Endometrial microvascular endothelial cells (primary cell): ENCODE data around the gene LHFPL2. TPM values are rescaled to one million over a fixed set of nuclear protein-coding genes. Genes with fewer than 3 reads are reported as not detected.

Experiments used
- in situ Hi-C: cut with HindIII; loops from 2 replicates; pipeline ENCODE4 v1.10.0; 2017; ENCODE audit warnings: low sequenced_read_pairs, low pct_unique_long_range_greater_than_20kb; ENCODE audit errors: inconsistent ontology term
- total RNA-seq: library from RNA; depleted of rRNA; stranded (reverse); fragments of >200 nt; gene quantifications from one replicate; pipeline ENCODE4 v1.2.3, GENCODE V29; 2015; ENCODE audit errors: inconsistent ontology term

The LHFPL2 gene
- total RNA-seq, 1 donor from 2014 or later, result 31.5 TPM

DNA sequence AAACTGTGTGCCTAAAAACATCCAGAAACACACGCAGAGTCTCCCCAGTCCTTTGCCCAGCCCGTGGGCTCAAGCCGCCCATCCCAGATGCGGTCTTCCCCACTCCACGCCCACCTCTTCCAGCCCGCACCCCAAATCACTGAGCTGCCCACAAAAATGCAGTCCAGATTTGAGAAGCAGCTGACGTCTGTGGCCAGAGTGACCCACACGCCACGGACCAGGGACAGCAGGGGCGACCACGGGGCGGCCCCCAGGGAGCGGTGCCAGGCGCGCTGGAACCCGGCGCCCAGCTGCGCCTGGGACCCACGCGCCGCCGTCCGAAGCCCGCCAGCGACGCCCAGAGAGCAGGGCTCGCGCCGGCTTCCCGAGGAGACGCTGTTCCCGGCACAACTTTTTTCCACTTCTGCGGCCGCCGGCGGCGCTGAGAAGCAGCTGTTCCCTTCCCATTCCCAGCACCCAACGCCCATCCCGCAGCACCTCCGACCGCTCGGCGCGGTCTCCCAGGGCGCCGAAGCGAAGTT is 674 bp downstream of the LHFPL2 start:
- in situ Hi-C loops, result loop anchor here (25.0 kb wide), 1 partner anchor 314 kb away; no protein-coding TSS in a partner anchor

DNA sequence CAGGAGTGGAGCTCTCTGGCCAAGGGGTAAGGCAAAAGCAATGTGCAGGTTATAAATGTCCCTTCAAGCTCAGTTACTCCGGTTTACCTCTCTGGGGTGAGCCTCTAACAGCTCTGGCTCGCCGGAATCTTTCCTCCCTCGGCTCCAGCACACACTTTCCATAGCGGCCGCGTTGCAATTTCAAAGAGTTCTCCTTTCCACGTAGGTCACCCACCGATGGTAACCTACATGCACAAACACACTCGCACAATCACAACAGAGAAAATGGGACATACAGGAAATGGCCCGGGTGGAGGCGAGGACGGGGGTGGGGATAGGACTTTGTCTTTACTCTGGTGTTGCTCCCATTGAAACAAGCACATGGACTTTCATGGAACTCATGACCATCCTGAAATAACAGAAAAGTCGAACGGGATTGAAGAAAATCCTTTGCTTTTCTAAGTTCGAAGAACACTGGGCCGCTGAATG is 1.2 kb downstream of the LHFPL2 start:
- in situ Hi-C loops, result loop anchor here (25.0 kb wide), 1 partner anchor 315 kb away; no protein-coding TSS in a partner anchor

DNA sequence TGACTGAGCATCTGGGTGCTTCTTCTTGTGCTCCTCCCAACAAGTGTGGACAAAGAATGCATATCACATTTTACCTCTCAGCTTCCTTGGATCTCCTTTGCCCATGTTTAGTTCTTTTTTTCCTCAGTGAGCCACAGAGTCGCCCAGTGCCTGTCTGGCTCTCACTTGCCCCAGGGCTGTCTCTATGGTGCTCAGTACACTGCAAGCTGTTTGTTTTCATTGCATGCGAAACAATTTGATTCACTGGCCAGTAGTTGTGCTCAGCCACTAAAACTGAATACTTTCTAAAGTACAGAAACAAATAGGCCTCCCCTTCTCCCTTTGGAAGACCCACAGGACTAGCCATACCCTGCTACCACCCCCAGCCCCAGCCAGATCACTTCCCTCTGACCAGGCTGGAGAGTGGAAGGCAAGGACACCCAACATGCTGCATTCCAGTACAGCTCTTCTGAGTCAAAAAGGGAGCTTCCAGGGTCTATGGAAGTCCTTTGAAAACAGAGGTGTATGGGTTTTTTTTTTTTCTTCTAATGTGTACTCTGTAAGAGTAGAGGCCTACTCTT is 3.8 kb downstream of the LHFPL2 start:
- in situ Hi-C loops, result loop anchor here (25.0 kb wide), 1 partner anchor 317 kb away; no protein-coding TSS in a partner anchor

DNA sequence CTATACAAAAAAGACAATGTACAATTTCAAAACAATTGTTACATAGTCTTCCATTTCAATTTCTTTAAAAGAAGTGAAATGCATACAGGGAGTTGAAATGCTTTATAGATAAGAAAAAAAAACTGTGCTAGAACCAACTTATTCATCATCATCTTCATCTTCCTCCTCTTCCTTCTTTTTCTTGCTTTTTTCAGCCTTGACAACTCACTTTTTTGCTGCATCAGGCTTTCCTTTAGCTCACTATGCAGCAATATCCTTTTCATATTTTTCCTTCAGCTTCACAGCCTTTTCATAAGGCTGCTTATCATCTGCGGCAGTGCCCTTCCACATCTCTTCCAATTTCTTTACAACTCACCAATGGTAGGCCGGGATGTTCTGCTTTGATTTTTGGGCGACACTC is 4.4 kb downstream of the LHFPL2 start:
- in situ Hi-C loops, result loop anchor here (25.0 kb wide), 1 partner anchor 318 kb away; no protein-coding TSS in a partner anchor

DNA sequence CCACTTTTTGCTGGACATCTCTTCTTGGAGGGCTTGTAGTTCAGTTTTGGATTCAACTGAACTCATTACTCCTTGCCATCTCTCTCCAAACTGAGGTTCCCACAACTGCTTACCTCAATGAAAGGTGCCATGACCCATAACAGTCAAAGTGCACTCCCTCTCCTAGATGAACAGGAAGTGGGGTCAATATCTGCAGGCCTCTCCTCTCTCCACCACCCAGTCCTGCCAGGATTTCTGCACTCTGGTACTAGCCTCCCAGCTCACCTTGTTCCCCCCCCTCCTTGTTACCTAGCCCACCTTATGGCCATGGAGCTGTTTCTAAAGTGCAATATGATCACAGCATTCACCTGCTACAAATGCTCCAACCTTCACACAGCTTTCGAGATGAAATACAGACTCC is 5.9 kb downstream of the LHFPL2 start:
- in situ Hi-C loops, result loop anchor here (25.0 kb wide), 1 partner anchor 320 kb away; no protein-coding TSS in a partner anchor

DNA sequence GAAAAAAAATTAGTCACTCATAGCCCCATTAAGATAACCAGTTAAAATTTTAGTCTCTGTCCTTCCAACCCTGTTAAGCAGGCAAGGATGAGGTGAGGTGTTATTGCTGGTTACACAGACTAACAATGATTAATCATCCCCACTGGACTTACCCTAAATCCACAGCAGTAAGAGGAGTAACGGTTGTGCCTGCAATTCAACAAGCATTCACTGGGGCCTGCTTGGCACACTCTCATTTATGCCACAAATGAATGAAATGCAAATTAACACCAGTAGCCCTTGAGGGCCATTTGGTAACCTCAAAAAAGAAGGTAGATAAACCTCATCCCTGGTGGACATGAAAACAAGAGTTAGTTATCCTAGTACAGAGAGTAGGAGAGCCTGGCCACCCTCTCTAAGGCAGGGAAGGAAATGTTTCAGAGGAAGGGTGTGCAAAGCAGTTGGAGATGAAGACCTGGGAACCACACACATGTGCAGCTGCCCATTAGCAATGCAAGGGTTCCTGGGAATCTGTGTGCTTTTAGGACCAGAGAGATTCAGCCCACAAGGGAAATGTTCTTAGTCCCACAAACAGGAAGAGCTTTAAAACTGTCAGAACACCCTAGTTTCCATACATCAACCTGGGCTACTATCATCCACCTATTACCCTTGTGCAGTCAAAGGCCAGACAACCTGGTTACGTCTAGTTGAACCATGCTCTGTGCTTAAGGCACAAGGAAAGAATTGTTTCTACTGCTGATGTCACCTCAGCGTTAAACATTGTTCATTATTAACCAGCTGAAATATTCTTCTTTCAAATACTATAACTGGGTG is 7.7 kb downstream of the LHFPL2 start:
- in situ Hi-C loops, result loop anchor here (25.0 kb wide), 1 partner anchor 321 kb away; no protein-coding TSS in a partner anchor

DNA sequence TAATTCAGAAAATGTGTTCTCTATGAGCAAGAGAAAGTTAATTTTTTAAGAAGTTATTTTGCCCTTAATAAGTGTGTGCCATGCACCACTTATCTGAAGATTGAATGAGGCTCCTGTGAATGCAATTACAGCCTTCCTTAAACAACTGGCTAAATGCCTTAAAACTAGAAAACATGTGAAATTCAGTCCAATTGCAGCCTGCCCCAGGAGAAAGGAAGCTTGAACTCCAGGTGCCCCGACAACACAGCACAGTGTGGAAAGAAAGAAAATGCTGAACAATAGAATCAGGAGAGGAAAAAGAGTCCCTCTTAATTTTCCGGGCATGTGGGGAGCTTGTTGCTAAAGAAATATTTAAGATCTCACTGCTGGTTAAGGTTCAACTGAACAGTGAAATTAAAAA is 8.8 kb downstream of the LHFPL2 start:
- in situ Hi-C loops, result loop anchor here (5.0 to 25.0 kb wide), 2 partner anchors 97 to 323 kb away; no protein-coding TSS in a partner anchor

DNA sequence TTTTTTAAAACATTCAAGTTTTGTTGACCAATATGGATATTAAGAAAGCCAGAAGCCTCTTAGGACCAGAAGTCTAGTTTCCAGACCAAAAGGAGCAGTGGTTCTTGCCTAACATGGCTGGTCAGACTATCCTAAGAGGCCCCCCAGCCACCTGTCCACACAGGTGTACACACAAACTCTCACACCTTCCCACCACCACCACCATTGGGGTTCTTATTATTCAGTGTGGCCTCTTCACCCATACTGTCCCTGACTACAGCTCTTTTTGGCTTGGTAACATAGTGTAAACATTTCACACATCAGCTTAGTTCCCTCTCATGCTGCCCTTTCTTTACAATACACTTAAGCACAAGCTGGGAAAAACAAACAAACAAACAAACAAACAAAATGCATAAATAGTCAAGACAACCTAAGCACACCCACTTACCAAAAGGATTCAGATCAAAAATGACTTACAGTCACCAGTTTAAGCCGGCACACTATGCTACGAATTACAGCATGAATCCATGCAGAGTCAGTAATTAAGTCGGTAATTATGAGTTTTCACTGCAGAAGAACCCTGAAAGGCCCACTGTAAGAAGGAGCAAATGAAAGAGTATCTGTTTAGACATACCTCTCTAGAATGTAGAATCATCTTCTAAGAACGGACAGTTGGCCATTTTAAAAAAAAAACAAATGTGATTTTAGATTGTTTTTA is 9.5 kb downstream of the LHFPL2 start:
- in situ Hi-C loops, result loop anchor here (5.0 to 25.0 kb wide), 2 partner anchors 97 to 323 kb away; no protein-coding TSS in a partner anchor

DNA sequence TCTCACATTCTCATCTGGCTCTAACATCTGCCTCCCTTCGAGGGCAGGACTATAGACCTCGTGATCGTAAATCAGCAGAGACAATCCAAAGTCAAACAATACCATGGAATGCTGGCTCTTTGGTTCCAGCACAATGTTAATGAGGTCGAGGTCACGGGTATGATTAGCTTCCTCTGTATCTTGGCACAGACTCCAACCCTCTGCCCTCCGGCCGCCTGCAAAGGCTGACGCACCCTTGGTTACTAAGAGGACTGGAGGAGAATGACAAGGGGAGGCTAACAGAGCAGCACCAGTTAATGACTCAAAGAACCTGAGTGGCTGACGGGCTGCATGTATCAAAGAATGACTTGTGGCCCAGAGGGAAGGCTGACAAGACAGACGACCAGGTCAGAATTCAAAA is 10.1 kb downstream of the LHFPL2 start:
- in situ Hi-C loops, result loop anchor here (5.0 to 25.0 kb wide), 2 partner anchors 96 to 324 kb away; no protein-coding TSS in a partner anchor

DNA sequence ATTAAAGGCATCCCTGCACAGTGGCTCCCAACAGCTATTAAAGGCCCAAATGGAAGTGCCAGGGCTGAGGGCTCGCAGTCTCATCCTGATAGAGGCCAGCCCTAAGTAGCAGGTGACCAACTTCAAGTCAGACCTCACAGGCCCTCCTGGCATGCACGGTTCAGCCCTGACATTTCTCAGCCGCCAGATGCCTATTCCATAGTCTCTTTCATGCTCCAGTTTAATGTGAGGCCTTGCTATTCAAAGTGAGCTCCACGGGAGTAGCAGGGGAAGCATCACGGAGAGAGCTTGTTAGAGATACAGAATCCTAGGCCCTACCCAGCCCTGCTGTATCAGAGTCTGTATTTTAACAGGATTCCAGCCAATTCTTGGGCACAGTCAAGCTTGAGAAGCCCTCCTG is 11.1 kb downstream of the LHFPL2 start:
- in situ Hi-C loops, result loop anchor here (5.0 to 25.0 kb wide), 2 partner anchors 95 to 325 kb away; no protein-coding TSS in a partner anchor

DNA sequence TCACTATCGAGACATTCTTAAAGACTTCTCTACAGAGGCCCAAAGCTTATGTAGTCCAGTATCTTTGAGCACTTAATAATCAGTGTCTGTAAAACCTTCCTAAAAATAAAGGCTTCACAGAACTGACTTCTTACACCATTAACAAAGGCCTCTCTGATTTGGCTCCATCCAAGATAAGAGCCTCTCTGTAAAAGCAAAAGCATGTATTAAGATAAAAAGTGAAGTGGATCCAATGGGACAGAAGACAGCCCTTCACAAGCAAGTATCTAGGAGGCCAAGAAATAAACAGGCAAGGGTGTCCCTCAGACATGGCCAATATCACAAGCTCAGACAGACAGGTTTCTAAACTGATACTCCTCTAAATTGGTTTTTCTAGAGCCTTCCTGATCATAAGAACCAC is 11.9 kb downstream of the LHFPL2 start:
- in situ Hi-C loops, result loop anchor here (5.0 to 25.0 kb wide), 2 partner anchors 94 to 326 kb away; no protein-coding TSS in a partner anchor

DNA sequence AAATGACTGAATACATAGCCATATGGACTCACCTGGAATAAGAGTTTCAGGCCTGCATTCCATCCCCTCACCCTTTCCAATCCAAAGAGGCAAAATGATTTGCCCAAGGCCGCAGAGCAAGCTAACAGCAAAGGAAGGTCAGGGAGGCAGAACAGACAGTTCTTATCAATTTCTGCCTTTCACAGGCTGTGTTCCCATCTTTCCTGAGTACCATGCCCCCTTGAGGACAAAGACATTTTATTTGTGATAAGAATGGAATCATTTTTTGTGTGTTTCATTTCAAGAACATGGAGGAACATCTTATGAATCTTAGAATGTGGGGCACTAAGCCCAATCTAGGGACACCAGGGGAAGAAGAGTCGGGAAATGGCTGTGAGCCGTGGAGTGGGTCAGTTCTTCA is 13.9 kb downstream of the LHFPL2 start:
- in situ Hi-C loops, result loop anchor here (5.0 to 25.0 kb wide), 2 partner anchors 92 to 328 kb away; no protein-coding TSS in a partner anchor

DNA sequence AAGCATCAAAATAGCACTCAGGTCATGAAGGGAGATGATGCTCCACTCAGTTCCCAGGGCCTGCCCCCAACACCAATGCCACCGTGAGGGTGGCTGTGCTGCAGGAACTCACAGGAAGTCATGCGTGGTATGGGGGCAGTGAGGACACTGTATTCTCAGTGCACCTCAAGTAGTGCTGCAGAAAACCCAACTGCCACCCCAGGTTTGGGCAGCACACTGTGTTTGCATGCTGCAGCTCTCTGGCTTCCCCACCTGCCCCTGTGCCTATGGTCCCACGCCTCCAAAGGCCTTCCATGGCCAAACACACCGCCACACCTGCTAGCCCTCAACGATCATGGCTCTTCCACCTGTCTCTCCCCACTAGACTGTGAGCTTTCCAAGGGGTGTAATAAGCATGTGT is 14.3 kb downstream of the LHFPL2 start:
- in situ Hi-C loops, result loop anchor here (25.0 kb wide), 1 partner anchor 328 kb away; no protein-coding TSS in a partner anchor

DNA sequence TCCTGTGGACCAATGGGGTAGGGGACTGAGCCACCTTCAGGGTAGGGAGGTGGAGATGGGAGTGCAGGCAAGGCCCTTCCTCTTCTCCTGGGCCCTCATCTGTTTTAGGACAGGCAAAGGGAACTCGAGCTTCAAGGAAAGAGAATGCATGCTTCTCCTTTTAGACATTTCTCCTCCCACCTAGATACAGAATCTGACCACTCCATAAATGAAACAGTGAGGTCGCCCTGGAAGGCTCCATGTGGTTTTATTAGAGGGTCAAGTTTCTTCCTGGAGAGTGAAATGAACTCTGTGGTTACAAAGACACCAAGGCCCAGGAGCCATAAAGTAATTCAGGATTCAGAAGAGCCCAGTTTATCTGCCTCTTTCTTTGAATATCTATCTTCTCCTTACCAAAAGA is 14.9 kb downstream of the LHFPL2 start:
- in situ Hi-C loops, result loop anchor here (25.0 kb wide), 1 partner anchor 329 kb away; no protein-coding TSS in a partner anchor

DNA sequence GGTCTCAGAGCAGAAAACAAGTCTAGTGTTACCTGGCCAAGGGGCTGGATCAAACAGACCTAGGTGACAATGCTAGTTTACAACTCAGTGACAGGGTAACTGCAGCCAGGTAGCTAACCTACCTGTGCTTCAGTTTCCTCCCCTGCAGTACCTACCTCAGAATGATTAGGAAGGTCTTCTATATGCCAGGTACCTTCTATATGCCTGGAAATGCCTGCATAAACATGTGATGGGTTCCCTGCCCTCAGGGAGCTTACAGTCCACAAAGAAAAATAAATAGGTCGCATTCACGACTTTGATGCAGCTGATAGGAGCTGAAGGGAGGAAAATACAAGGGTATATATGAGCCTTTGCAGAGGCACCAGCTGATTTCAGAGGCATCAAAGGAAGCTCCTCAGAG is 16.1 kb downstream of the LHFPL2 start:
- in situ Hi-C loops, result loop anchor here (25.0 kb wide), 1 partner anchor 330 kb away; no protein-coding TSS in a partner anchor

DNA sequence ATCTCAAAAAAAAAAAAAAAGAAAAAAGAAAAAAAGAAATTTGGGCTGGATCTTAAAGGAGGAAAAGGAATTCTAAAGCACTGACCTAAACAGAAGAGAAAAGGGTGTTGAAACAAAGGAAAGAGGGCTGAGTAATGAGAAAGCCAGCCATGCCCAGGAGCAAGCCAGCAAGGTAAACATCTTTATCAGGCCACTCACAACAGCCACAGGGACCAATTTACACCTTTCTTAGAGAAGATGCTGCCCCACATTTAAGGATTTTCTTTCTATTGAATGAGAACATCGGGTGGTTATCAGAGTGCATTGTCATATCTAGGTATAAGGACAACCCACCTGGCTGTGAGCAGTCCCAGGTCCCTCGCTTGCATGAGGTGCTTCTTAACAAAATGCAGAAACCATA is 16.6 kb downstream of the LHFPL2 start:
- in situ Hi-C loops, result loop anchor here (25.0 kb wide), 1 partner anchor 330 kb away; no protein-coding TSS in a partner anchor

DNA sequence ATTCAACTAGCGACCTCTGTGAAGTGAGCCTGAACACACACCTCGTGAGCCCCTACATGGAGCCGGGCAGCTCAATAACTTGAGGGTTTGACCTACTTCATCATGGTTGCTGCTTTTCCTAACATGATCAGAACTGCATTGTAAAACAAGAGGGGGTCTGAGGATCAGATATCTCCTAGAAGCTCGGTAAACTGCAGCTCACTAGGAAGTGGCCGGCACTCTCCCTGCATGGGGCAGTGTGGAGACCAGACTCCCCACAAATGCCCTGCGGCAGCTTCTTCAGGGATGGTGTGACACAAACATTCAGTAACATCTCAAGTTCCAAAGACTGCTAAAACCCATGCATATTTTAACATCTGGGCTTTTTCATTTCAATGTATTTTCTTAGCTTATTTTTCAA is 18.5 kb downstream of the LHFPL2 start:
- in situ Hi-C loops, result loop anchor here (25.0 kb wide), 1 partner anchor 332 kb away; no protein-coding TSS in a partner anchor

DNA sequence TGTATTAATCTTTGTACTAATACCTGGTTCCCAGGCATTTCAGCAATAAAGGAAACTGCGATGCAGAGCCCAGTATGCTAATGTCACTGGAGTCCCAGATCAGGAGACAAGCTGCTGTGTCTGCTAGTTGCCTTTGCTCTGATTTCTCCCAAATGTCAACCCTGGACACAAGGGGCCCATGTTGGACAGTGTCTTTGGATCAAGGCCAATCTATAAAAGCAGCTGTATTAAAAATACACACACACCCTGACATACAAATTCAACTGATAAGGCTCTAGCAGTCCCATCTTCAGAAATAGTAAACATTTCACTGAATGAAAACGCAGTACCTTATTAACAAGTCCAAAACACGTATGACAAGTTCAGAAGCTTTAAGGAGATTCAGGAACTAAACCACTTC is 18.9 kb downstream of the LHFPL2 start:
- in situ Hi-C loops, result loop anchor here (25.0 kb wide), 1 partner anchor 333 kb away; no protein-coding TSS in a partner anchor
